HepG2 (cell line): ENCODE measurements around the gene ATOH8. TPM values are rescaled to one million over a fixed set of nuclear protein-coding genes. Genes with fewer than 3 reads are reported as not detected.

Source experiments
- CAMTA2 ChIP-seq: sonication (generic); formaldehyde crosslinking; IDR thresholded peaks from 2 replicates; pipeline ENCODE4 v1.4.0; 2020; ENCODE audit warnings: mild to moderate bottlenecking, missing genetic modification reagents, borderline replicate concordance
- HMGXB4 ChIP-seq, 2 experiments: sonication (generic) in 1 of 2; formaldehyde crosslinking in 1 of 2; IDR thresholded peaks; 2 replicates each; pipeline versions ENCODE4 v1.4.0 to v1.6.1; 2018 to 2020; ENCODE audit warnings: missing genetic modification reagents in 2 of 2, borderline replicate concordance in 1 of 2, low read depth in 1 of 2, mild to moderate bottlenecking in 1 of 2, missing biosample characterization in 1 of 2
- polyA plus RNA-seq, 8 experiments: library from polyadenylated mRNA; depleted of rRNA in 3 of 8; stranded (reverse) in 7 of 8; unstranded in 1 of 8; fragments of >200 nt; fragmentation: Illumina TruSeq in 4 of 8; extraction: Trizol in 4 of 8; gene quantifications; 2 replicates each; pipeline versions ENCODE4 v1.2.1 to v1.2.3, GENCODE V29; 2011 to 2016; ENCODE audit warnings: low read depth in 4 of 8, missing spikeins in 1 of 8, mixed read lengths in 1 of 8; ENCODE audit not compliant: insufficient read depth in 1 of 8
- total RNA-seq, 5 experiments: library from RNA; depleted of rRNA; stranded (reverse); fragments of >200 nt; fragmentation: Illumina TruSeq; extraction: Trizol; gene quantifications; 2 replicates each; pipeline ENCODE4 v1.2.3, GENCODE V29; 2016; ENCODE audit warnings: low read depth in 1 of 5
- TF ChIP-seq, protein P1 (sequence below): sonication (generic); formaldehyde crosslinking; IDR thresholded peaks from 2 replicates; pipeline ENCODE4 v1.9.0; 2021; ENCODE audit warnings: mild to moderate bottlenecking, missing genetic modification reagents

The ATOH8 gene
- total and polyA plus RNA-seq, 2 of the 13 experiments (the other 11 are each of a cell fraction or from before 2014, with no cell fraction given) = 0.13 to 0.61 TPM

GRCh38 chr2:85724731-85725181 lies 29.0 kb upstream of the ATOH8 start (continued):
- TF ChIP-seq, protein P1, sequence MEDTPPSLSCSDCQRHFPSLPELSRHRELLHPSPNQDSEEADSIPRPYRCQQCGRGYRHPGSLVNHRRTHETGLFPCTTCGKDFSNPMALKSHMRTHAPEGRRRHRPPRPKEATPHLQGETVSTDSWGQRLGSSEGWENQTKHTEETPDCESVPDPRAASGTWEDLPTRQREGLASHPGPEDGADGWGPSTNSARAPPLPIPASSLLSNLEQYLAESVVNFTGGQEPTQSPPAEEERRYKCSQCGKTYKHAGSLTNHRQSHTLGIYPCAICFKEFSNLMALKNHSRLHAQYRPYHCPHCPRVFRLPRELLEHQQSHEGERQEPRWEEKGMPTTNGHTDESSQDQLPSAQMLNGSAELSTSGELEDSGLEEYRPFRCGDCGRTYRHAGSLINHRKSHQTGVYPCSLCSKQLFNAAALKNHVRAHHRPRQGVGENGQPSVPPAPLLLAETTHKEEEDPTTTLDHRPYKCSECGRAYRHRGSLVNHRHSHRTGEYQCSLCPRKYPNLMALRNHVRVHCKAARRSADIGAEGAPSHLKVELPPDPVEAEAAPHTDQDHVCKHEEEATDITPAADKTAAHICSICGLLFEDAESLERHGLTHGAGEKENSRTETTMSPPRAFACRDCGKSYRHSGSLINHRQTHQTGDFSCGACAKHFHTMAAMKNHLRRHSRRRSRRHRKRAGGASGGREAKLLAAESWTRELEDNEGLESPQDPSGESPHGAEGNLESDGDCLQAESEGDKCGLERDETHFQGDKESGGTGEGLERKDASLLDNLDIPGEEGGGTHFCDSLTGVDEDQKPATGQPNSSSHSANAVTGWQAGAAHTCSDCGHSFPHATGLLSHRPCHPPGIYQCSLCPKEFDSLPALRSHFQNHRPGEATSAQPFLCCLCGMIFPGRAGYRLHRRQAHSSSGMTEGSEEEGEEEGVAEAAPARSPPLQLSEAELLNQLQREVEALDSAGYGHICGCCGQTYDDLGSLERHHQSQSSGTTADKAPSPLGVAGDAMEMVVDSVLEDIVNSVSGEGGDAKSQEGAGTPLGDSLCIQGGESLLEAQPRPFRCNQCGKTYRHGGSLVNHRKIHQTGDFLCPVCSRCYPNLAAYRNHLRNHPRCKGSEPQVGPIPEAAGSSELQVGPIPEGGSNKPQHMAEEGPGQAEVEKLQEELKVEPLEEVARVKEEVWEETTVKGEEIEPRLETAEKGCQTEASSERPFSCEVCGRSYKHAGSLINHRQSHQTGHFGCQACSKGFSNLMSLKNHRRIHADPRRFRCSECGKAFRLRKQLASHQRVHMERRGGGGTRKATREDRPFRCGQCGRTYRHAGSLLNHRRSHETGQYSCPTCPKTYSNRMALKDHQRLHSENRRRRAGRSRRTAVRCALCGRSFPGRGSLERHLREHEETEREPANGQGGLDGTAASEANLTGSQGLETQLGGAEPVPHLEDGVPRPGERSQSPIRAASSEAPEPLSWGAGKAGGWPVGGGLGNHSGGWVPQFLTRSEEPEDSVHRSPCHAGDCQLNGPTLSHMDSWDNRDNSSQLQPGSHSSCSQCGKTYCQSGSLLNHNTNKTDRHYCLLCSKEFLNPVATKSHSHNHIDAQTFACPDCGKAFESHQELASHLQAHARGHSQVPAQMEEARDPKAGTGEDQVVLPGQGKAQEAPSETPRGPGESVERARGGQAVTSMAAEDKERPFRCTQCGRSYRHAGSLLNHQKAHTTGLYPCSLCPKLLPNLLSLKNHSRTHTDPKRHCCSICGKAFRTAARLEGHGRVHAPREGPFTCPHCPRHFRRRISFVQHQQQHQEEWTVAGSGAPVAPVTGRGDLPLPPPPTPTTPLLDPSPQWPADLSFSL (CRISPR knock-in tag) = no peak
- TF ChIP-seq CAMTA2 = no peak
- TF ChIP-seq HMGXB4 (CRISPR knock-in tag; IDR thresholded peaks at IDR 0.05; ENCODE audit: borderline replicate concordance in 1 of 2, low read depth in 1 of 2) = no peak
